CD4-positive, alpha-beta T cell (primary cell): ENCODE measurements around the gene CCDC27. TPM values are rescaled to one million over a fixed set of nuclear protein-coding genes. Genes with fewer than 3 reads are reported as not detected.

Experiments
- ATAC-seq: fragments of 200-7000 bp; cut with Tn5 transposase; one replicate; pipeline ENCODE4 v1.10.0; 2022; ENCODE audit warnings: mild to moderate bottlenecking; ENCODE audit not compliant: poor library complexity
- CTCF ChIA-PET: fragments of 350-600 bp; sonication (Branson Sonifier 250); formaldehyde crosslinking; loops from one replicate; lab custom pipeline; 2021; ENCODE audit warnings: antibody characterized with exemption, inconsistent platforms; lab: Charles Lee
- POLR2A ChIA-PET: fragments of 350-600 bp; sonication (Branson Sonifier 250); formaldehyde crosslinking; loops from one replicate; lab custom pipeline; 2021; ENCODE audit warnings: antibody characterized with exemption, inconsistent platforms; lab: Charles Lee
- DNase-seq, 14 experiments: peaks; one replicate each; pipeline ENCODE4 v3.0.0-alpha.2; 2013 to 2020; ENCODE audit warnings: mixed read lengths in 2 of 14
- H3K27ac ChIP-seq, 2 donors: one replicate each; pipeline versions ENCODE4 v1.5.1 to v1.7.0; 2013; ENCODE audit warnings: low read length in 2 of 2, low read depth in 1 of 2, mild to moderate bottlenecking in 1 of 2
- H3K27me3 ChIP-seq, 2 experiments: 1 replicate in 1 of 2; 2 replicates in 1 of 2; pipeline versions ENCODE4 v1.6.1 to v1.7.0; 2013; ENCODE audit warnings: low read length in 2 of 2, control low read depth in 1 of 2, mild to moderate bottlenecking in 1 of 2, moderate library complexity in 1 of 2; ENCODE audit not compliant: insufficient read depth in 2 of 2, control insufficient read depth in 1 of 2
- H3K36me3 ChIP-seq: one replicate; pipeline ENCODE4 v1.6.1; 2013; ENCODE audit warnings: low read length, control low read depth; ENCODE audit not compliant: insufficient read depth
- H3K4me1 ChIP-seq: one replicate; pipeline ENCODE4 v1.6.1; 2013; ENCODE audit warnings: low read length, control low read depth; ENCODE audit not compliant: insufficient read depth
- H3K4me3 ChIP-seq: one replicate; pipeline ENCODE4 v1.5.1; 2013; ENCODE audit warnings: mild to moderate bottlenecking, low read length, moderate library complexity
- H3K9me3 ChIP-seq, 2 experiments: 1 replicate in 1 of 2; 2 replicates in 1 of 2; pipeline versions ENCODE4 v1.6.1 to v1.7.0; 2013; ENCODE audit warnings: low read length in 2 of 2, mild to moderate bottlenecking in 2 of 2, control low read depth in 1 of 2, moderate library complexity in 1 of 2; ENCODE audit not compliant: control insufficient read depth in 1 of 2, insufficient read depth in 1 of 2
- H3K27ac Mint-ChIP-seq: one replicate; pipeline ENCODE4 v1.8.0; 2020; ENCODE audit warnings: mixed read lengths
- H3K27me3 Mint-ChIP-seq: one replicate; pipeline ENCODE4 v1.8.0; 2021; ENCODE audit warnings: mixed read lengths
- H3K36me3 Mint-ChIP-seq: one replicate; pipeline ENCODE4 v1.8.0; 2021; ENCODE audit warnings: low read depth, mixed read lengths
- H3K4me1 Mint-ChIP-seq: one replicate; pipeline ENCODE4 v1.8.0; 2021; ENCODE audit warnings: low read depth, mixed read lengths
- H3K4me3 Mint-ChIP-seq: one replicate; pipeline ENCODE4 v1.8.0; 2020; ENCODE audit warnings: mild to moderate bottlenecking, mixed read lengths
- H3K9me3 Mint-ChIP-seq: one replicate; pipeline ENCODE4 v1.8.0; 2020; ENCODE audit warnings: mixed read lengths
- CTCF ChIP-seq: fragments of 200-600 bp; IDR thresholded peaks from one replicate; pipeline ENCODE4 v1.8.0; 2022; ENCODE audit warnings: antibody characterized with exemption, mild to moderate bottlenecking
- intact Hi-C, 2 experiments: fragments of 100-400 bp; cut with DNase I in 1 of 2; cut with micrococcal nuclease in 1 of 2; formaldehyde crosslinking; loops; one replicate each; pipeline versions ENCODE4 v1.15.1 to v1.9.0; 2023 to 2025; cut with DNase I, micrococcal nuclease
- total RNA-seq, 174 experiments: library from RNA in 2 of 174; stranded (reverse) in 2 of 174; gene quantifications; one replicate each; pipeline ENCODE4 v1.2.3 and lab custom pipeline; 2021 to 2026

The CCDC27 gene
- total RNA-seq, 2 experiments from 2014 or later, result not detected

- DNase-seq, result peak in 2 of 14 experiments; percentile 8 to 11
Observed at GRCh38 chr1:3717715-3718601, 34.3 kb upstream of the CCDC27 start.

GRCh38 chr1:3718764-3719163 is 33.5 kb upstream of the CCDC27 start:
- Histone ChIP-seq H3K4me1 (peaks cover 28% of the 10 kb centered on the region), H3K27me3 (no peaks in the 10 kb centered on the region), H3K27ac (no peak overlapping the region), H3K9me3 (no peaks in the 10 kb centered on the region), H3K36me3 (no peaks in the 10 kb centered on the region), H3K4me3 (no peak overlapping the region)
- no peak for TF ChIP-seq CTCF
- H3K36me3 Mint-ChIP-seq, result no peaks in the 10 kb centered on the region
- peaks cover 3% of the 10 kb centered on the region for H3K4me1 Mint-ChIP-seq
- H3K27me3 Mint-ChIP-seq, result no peaks in the 10 kb centered on the region
- ChIA-PET POLR2A (no interaction called here), CTCF (no interaction called here)
- intact Hi-C loops, result no loop called here
- no peak for ATAC-seq
- no peak overlapping the region for H3K27ac Mint-ChIP-seq
- no peak overlapping the region for H3K4me3 Mint-ChIP-seq
- H3K9me3 Mint-ChIP-seq, result no peaks in the 10 kb centered on the region
- DNase-seq, result no peak

More at GRCh38 chr1:3717715-3718601, 34.3 kb upstream of the CCDC27 start:
- Histone ChIP-seq H3K4me3 (no peak overlapping the region), H3K27ac (no peak overlapping the region), H3K9me3 (no peaks in the 10 kb centered on the region), H3K4me1 (peaks cover 28% of the 10 kb centered on the region), H3K36me3 (no peaks in the 10 kb centered on the region), H3K27me3 (no peaks in the 10 kb centered on the region)
- intact Hi-C loops, result no loop called here
- POLR2A ChIA-PET, result no interaction called here
- no peak overlapping the region for H3K4me3 Mint-ChIP-seq
- TF ChIP-seq CTCF, result no peak
- H3K36me3 Mint-ChIP-seq, result no peaks in the 10 kb centered on the region
- H3K9me3 Mint-ChIP-seq, result no peaks in the 10 kb centered on the region
- H3K27ac Mint-ChIP-seq, result no peak overlapping the region
- no peak for ATAC-seq
- H3K27me3 Mint-ChIP-seq, result no peaks in the 10 kb centered on the region
- CTCF ChIA-PET, result no interaction called here
- peaks cover 3% of the 10 kb centered on the region for H3K4me1 Mint-ChIP-seq

GRCh38 chr1:3721955-3722465 is 30.2 kb upstream of the CCDC27 start:
- Mint-ChIP-seq H3K36me3 (no peaks in the 10 kb centered on the region), H3K4me1 (peaks cover 8% of the 10 kb centered on the region), H3K27me3 (peaks cover 7% of the 10 kb centered on the region), H3K27ac (no peak overlapping the region), H3K9me3 (no peaks in the 10 kb centered on the region), H3K4me3 (no peak overlapping the region)
- peaks cover 30% of the 10 kb centered on the region for H3K4me1 ChIP-seq
- no peaks in the 10 kb centered on the region for H3K9me3 ChIP-seq
- ChIA-PET CTCF (no interaction called here), POLR2A (no interaction called here)
- no peaks in the 10 kb centered on the region for H3K36me3 ChIP-seq
- no peaks in the 10 kb centered on the region for H3K27me3 ChIP-seq
- DNase-seq (no peak), ATAC-seq (no peak)
- no peak for TF ChIP-seq CTCF
- H3K27ac ChIP-seq, result no peak overlapping the region
- intact Hi-C loops, result loop anchor here in 1 of 2 experiments (5.0 kb wide), 2 partner anchors 75 to 100 kb away; no protein-coding TSS in a partner anchor
- no peak overlapping the region for H3K4me3 ChIP-seq
